Activated gamma-delta T cell (primary cell): ENCODE results near the gene LHCGR.
"Not testable (repeated sequence)": the region's sequence is repeated elsewhere in the genome, so short reads cannot be mapped to it uniquely, and the experiment has no call there.

ENCODE experiments used
- DNase-seq: peaks from one replicate; lab custom pipeline; 2025; lab: John Stamatoyannopoulos, UW

Gene LHCGR

DNA sequence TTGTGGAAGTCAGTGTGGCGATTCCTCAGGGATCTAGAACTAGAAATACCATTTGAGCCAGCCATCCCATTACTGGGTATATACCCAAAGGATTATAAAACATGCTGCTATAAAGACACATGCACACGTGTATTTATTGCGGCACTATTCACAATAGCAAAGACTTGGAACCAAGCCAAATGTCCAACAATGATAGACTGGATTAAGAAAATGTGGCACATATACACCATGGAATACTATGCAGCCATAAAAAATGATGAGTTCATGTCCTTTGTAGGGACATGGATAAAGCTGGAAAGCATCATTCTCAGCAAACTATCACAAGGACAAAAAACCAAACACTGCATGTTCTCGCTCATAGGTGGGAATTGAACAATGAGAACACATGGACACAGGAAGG, 16.3 kb downstream of the LHCGR start:
- DNase-seq = not testable (repeated sequence)

- DNase-seq = no peak
Observed at GRCh38 chr2:48738806-48739205, 16.7 kb downstream of the LHCGR start.

DNA sequence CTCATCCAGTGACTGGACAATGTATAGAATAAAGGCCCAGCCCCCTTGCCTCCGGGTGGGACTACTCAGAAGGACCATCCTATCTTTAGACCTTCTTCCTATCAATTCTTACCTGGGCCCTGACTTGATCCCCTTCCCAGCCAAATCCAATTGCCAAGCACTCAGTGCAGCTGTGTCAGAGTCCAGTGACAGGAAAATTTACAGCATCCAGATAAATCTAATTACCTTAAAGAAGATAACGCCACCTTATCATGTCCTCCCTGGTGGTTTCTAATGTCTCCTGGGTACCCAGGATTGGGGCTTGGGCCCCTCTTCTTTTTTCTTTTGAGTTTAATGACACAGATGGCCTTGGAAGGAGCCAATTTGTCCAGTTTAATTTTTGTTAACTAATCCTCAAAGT, 19.3 kb downstream of the LHCGR start:
- no peak for DNase-seq

DNA sequence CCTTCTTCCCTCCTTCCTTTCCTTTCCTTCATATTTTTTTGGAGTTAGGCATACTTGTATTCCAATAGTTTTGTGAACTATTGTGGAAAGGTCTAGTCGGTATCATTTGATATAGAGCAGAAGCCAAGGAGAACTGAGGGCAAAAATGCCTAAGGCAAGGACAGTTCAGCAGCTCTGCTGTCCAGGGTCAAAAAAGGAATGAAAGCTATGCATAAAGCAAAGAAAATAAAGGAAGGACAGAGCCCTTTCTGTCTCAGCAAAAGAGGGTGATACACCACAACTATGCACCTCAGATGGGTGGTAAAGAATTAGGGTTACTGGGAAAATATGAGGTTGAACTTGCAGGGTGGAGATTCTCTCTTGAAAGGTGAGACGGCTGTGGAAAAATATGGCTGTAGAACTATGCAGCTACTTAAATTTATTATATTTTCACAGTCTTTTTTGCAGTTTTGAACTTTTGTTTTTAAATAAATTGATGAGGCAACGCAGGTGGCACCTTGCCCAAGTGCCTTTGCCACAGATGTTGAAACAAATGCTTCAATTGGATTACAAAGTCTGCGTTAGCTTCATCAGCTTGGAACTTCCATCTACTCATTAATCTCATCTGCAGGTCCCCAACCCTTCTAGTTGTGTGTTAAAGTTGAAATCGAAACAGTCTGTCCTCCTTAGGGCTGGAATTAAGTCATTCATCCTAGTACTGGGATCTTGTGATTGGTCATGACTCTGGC, 20.8 kb downstream of the LHCGR start:
- no peak for DNase-seq

DNA sequence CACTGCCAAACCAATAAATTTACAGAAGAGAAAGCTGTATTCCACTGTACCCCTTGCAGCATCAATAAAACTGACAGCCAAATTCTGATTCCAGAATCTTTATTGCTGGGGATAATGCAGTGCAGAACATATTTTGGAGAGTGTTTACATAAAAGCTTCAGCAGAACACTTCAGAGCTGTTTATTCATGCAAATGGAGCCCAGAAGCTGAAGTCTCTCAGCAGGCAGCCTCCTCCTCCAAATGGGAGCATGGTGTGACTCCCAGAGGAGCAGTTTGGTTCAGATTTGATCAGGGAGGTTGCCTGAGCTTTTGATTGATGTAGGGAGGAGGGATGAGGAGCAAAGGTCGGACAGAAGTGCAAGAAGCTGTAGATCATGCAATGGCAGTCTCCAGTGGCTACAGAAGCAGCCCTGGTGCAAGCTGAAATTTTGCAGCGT, 22.4 kb downstream of the LHCGR start:
- DNase-seq = no peak

DNA sequence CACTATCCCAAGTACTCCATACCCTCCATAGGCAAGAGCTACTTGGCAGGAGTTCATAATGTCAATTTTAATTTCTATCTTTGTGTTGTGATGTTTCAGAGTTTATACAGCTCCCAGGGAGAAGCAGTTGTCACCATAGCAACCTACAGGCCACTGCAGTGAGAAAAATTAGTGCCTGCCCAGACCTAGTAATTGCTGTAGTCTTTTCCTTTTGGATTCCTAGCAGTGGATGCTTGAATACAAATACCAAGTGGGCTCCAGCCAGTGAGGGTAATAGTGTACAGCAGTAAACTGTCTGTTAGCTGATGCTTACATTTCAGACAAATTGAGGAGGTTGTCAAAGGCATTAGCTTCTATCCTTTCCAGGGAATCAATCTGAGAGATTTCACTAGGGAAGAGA, 26.7 kb downstream of the LHCGR start:
- DNase-seq = no peak

- no peak for DNase-seq
Observed at GRCh38 chr2:48728295-48728694, 27.2 kb downstream of the LHCGR start.

GRCh38 chr2:48727560-48727959, 28.0 kb downstream of the LHCGR start:
- DNase-seq = no peak

DNA sequence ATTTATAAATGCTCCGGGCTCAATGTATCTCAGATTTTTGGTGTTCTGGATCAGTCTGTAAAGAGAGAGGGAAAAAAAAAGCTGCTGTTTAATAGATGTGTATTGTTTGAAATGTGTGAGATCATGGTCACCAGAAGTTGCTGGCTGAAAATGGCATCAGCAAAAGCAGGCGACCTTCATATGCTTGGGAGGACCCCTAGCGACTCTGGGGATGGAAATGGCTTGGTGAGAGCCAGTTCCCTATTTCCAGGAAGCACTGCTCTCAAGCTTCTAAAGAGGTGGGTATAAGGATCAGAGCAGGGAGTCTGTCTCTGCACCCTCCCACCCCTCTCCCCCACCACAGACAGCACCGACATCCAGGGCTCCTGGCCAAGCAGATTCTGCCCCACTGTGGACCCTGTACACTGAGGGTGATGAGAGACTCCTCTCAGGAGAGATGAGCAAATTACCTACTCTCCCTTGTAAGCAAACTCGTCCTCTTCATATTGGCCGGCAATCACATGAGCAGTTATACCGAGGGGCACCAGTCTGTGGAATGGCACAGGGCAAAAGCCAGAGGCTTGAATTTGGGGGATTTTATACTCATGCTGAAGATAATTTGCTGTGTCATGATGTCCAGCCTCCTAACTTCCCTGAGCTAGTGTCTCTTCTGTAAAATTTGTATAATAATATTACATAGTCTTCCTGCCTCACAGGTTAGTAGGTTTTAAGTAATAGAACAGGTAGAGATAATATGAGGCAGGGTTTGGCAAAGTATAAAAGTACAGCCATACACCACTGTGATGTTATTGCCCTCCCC, 29.6 kb downstream of the LHCGR start:
- no peak for DNase-seq

GRCh38 chr2:48724278-48724677, 31.2 kb downstream of the LHCGR start:
- no peak for DNase-seq

- DNase-seq = no peak
Observed at GRCh38 chr2:48723129-48723528, 32.4 kb downstream of the LHCGR start.

DNA sequence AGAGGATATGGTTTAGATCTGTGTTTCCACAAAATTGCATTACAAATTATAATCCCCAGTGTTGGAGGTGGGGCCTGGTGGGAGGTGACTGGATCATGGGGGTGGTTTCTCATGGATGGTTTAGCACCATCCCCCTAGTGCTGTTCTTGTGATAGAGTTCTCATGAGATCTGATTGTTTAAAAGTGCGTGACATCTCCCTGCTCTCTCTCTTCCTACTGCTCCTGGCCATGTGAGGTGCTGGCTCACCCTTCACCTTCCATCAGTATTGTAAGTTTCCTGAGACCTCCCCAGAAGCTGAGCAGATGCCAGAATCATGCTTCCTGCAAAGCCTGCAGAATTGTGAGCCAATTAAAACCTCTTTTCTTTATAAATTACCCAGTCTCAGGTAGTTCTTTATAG, 33.1 kb downstream of the LHCGR start:
- DNase-seq = no peak

GRCh38 chr2:48721158-48721557, 34.4 kb downstream of the LHCGR start:
- DNase-seq = no peak

GRCh38 chr2:48719480-48720177, 35.9 kb downstream of the LHCGR start:
- DNase-seq = no peak

DNA sequence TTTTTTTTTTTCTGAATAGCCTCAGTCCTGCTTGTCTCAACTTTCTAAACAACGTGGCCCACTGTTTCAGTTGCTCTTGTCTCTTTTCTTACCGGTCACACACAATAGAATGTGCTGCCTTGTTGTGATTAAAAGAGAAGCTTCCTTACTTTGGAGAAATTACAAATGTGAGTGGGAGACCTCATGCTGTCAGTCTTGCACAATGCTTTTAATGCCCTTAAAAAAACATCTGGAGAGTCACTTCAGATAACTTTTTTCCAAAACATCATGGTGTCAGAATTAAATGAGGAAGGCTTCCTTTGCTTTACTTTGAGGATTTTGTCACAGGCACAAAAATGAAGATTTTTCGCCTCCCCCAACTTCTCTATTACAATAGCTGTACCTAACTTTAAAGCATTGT, 37.7 kb downstream of the LHCGR start:
- no peak for DNase-seq

DNA sequence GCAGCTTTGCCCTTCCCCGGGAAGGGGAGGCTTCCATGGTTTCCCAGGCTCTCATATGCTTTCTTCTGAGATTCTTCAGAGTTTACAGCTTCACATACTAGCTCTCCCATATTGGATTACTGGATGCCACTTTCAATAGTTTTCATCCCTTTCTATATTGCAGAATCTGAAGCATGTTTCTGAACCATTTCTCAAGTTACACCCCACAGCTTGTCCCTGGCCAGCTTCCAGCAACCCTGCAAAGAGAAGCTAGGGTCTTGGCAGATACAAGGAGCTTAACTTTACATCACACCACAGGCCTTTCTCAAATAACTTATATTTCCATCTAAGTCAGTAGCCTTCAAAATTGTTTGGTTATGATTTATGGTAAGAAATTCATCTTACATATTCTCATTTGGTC, 39.6 kb downstream of the LHCGR start:
- no peak for DNase-seq

DNA sequence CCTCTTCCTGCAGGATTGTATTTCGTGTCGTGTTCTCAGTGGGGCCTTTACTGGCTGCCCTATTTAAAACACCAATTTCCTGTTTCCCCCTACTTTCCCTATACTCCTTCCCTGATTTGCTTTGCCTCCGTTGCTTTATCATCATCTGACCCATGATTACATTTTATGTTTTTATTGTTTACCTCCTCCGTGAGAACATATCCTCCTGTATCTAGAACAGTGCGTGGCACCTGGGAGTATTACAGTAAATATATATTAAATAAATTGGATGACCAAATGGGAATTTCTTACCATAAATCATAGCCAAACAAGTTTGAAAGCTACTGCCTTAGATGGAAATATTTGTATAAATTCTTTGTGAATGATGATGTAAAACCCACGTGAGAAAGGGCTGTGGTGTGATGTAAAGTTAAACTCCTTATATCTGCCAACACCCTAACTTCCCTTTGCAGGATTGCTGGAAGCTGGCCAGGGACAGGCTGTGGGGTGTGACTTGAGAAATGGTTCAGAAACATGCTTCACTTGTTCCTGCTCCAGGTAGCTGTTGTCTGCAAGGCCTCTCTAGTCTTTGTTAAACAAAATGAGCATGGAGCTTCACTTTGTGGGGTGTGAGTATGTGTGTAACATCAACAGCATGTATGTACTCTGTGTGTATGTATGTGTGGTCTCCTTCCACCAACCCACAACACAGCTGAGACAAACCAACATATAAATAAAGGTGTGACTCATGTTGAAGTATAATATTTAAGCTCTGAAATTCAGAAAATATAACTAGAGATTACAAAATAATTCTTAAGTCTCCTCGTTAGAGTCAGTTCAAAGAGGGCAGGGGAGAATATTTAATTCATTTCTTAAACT, 40.3 kb downstream of the LHCGR start:
- DNase-seq = no peak

DNA sequence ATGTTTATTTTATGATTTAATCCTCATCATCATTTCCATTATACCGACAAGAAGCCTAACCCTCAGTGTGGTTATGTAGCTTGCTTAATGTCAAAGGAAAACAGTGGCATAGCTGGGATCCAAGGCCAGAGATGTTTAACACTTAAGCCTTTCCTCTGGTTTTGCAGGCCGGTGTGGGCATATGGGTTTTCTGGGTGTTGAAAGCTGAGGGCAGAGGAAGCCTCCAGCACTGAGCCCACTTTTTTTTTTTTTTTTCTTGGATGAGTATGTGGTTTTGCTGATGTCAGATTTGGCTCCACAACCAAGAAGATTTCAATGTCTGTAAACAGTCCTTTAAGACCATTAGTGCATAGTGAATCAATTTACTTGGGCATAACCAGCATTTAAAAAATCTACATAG, 41.3 kb downstream of the LHCGR start:
- no peak for DNase-seq

DNA sequence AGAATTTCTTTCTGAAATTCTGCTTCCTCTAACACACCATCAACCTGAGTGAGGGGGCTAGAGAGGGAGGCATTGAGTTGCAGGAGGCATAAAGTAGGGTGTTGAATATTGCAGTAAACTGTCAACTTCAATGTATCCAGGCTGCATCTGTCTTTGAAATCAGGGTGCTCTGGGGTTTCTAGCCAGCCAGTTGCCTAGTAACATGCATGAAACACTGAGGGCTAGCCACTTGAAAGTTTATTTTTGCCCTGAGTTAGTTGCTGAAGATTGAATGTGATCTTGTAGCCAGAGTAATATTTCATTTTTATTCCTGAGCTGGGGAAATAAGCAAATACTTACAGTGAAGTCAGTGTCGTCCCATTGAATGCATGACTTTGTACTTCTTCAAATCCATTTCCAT, 41.9 kb downstream of the LHCGR start:
- no peak for DNase-seq

DNA sequence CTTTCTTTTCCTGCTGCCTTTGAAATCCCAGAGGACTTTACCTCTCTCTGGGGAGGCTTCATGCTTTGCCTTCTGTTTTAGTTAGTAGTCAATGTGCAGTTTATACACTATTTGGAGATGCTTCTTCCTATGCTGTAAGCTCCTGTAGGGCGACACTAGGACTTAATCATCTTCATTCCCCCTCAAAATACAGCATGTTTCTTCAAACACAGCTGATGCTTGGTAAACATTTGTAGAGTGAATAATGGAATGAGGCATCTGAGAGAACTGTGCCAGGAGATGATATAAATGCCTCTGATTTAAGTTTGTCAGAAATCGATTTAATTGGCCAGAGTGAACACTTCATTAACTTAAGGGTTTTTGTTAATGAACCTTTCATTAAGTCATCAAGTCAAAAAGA, 43.4 kb downstream of the LHCGR start:
- no peak for DNase-seq

DNA sequence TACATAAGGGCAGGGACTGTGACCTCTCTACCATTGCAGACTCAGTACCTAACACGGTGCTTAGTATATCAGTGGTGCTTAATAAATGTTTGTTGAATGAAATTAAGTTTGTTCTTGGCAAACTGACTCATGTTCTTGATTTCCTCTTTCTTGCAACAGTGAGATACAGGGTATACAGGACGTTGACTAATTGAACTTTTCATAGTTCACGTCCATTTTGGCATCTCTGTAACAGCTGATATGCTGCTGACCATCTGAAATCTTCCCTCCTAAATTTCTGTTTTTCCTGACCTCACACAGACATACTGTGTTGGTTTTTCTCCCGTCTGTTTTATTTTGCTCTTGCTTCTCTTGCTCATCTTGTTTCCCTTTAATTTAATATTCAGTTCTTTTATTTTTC, 44.2 kb downstream of the LHCGR start:
- no peak for DNase-seq
